Endodermal cell (in vitro differentiated cells): ENCODE measurements around the gene NMRK2. TPM values are rescaled to one million over a fixed set of nuclear protein-coding genes. Genes with fewer than 3 reads are reported as not detected.

Experiments
- DNase-seq: peaks from one replicate; pipeline ENCODE4 v3.0.0-alpha.2; 2017
- H3K27ac ChIP-seq: 2 replicates; pipeline ENCODE4 v1.5.1; 2013; ENCODE audit warnings: mild to moderate bottlenecking, low read depth, low read length, moderate library complexity
- H3K27me3 ChIP-seq: 2 replicates; pipeline ENCODE4 v1.6.1; 2013; ENCODE audit warnings: mild to moderate bottlenecking, low read length, moderate library complexity; ENCODE audit not compliant: insufficient read depth, control insufficient read depth, poor library complexity, severe bottlenecking
- H3K36me3 ChIP-seq: 2 replicates; pipeline ENCODE4 v1.7.0; 2013; ENCODE audit warnings: mild to moderate bottlenecking, low read length, moderate library complexity; ENCODE audit not compliant: control insufficient read depth, insufficient read depth
- H3K4me1 ChIP-seq: one replicate; pipeline ENCODE4 v1.7.0; 2013; ENCODE audit warnings: low read length; ENCODE audit not compliant: control insufficient read depth, insufficient read depth
- H3K4me3 ChIP-seq: 2 replicates; pipeline ENCODE4 v1.5.1; 2013; ENCODE audit warnings: mild to moderate bottlenecking, low read length, moderate library complexity
- H3K9ac ChIP-seq: 2 replicates; pipeline ENCODE4 v1.6.1; 2013; ENCODE audit warnings: mild to moderate bottlenecking, low read length, moderate library complexity; ENCODE audit not compliant: poor library complexity, severe bottlenecking; ENCODE audit errors: extremely low read depth
- H3K9me3 ChIP-seq: 2 replicates; pipeline ENCODE4 v1.6.1; 2013; ENCODE audit warnings: mild to moderate bottlenecking, low read length, moderate library complexity; ENCODE audit not compliant: control insufficient read depth
- H3K27ac Mint-ChIP-seq: 2 replicates; pipeline ENCODE4 v1.8.0; 2020; ENCODE audit warnings: mixed read lengths
- H3K27me3 Mint-ChIP-seq: 2 replicates; pipeline ENCODE4 v1.8.0; 2021; ENCODE audit warnings: mild to moderate bottlenecking, mixed read lengths; ENCODE audit not compliant: insufficient read depth
- H3K36me3 Mint-ChIP-seq: 2 replicates; pipeline ENCODE4 v1.8.0; 2020; ENCODE audit warnings: low read depth, mixed read lengths
- H3K4me1 Mint-ChIP-seq: 2 replicates; pipeline ENCODE4 v1.8.0; 2020; ENCODE audit warnings: mixed read lengths
- H3K4me3 Mint-ChIP-seq: 2 replicates; pipeline ENCODE4 v1.8.0; 2020; ENCODE audit warnings: mild to moderate bottlenecking, moderate library complexity, mixed read lengths
- H3K9me3 Mint-ChIP-seq: 2 replicates; pipeline ENCODE4 v1.8.0; 2020; ENCODE audit warnings: mild to moderate bottlenecking, mixed read lengths
- CTCF ChIP-seq: fragments of 200-600 bp; sonication (generic); conservative IDR thresholded peaks from 2 replicates; pipeline ENCODE4 v1.5.0; 2021; ENCODE audit warnings: antibody characterized with exemption, mild to moderate bottlenecking
- WGBS, 2 experiments: methylation state at CpG; one replicate each; pipeline versions ENCODE4 v1.1.5 to v1.1.7; 2013; ENCODE audit warnings: missing lambda C conversion rate in 2 of 2, mixed read lengths in 1 of 2; ENCODE audit not compliant: insufficient coverage in 1 of 2, insufficient read length in 1 of 2; 5-methylcytosine and 5-hydroxymethylcytosine counted together
- total RNA-seq, 2 donors: library from RNA; stranded (reverse); fragmentation: NEBNext Ultra II Directional in 1 of 2; extraction: Animal tissue kit (Norgen Biotek cat#: 25700) in 1 of 2; gene quantifications; 2 replicates in 1 of 2; 3 replicates in 1 of 2; pipeline ENCODE4 v1.2.1, GENCODE V29; 2021

Gene NMRK2
- total RNA-seq, 2 donors from 2014 or later, result 22.1 to 36.4 TPM

- no peak overlapping the region for H3K4me3 ChIP-seq
- H3K4me1 ChIP-seq, result no peaks in the 10 kb centered on the region
- Mint-ChIP-seq H3K27ac (no peak overlapping the region), H3K4me1 (no peaks in the 10 kb centered on the region), H3K27me3 (no peaks in the 10 kb centered on the region), H3K9me3 (peaks cover 5% of the 10 kb centered on the region), H3K36me3 (peaks cover 5% of the 10 kb centered on the region), H3K4me3 (no peak overlapping the region)
- no peaks in the 10 kb centered on the region for H3K27me3 ChIP-seq
- DNase-seq, result no peak
- TF ChIP-seq CTCF, result no peak
- H3K27ac ChIP-seq, result no peak overlapping the region
- peaks cover 5% of the 10 kb centered on the region for H3K9me3 ChIP-seq
- no peaks in the 10 kb centered on the region for H3K36me3 ChIP-seq
- H3K9ac ChIP-seq, result no peak overlapping the region
Measured at GRCh38 chr19:3923096-3923758, 9.6 kb upstream of the NMRK2 start.

DNA sequence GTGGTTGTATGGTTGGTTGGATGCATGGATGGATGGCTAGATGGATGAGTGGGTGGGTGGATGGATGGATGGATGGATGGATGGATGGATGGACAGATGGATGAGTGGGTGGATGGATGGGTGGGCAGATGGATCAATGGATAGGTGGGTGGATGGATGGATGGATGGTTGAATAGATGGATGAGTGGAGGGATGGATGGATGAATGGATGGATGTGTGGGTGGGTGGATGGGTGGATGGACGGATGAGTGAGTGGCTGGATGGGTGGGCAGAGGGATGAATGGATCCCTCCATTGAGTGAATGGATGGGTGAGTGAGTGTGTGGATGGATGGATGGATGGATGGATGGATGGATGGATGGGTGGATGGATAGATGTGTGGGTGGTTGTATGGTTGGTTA is 9.0 kb upstream of the NMRK2 start:
- Mint-ChIP-seq H3K36me3 (peaks cover 3% of the 10 kb centered on the region), H3K27me3 (no peaks in the 10 kb centered on the region), H3K4me3 (no peak overlapping the region), H3K4me1 (no peaks in the 10 kb centered on the region), H3K9me3 (peaks cover 5% of the 10 kb centered on the region), H3K27ac (no peak overlapping the region)
- H3K27me3 ChIP-seq, result no peaks in the 10 kb centered on the region
- TF ChIP-seq CTCF, result no peak
- H3K4me1 ChIP-seq, result no peaks in the 10 kb centered on the region
- no peak for DNase-seq
- no peak overlapping the region for H3K4me3 ChIP-seq
- H3K27ac ChIP-seq, result no peak overlapping the region
- peaks cover 5% of the 10 kb centered on the region for H3K9me3 ChIP-seq
- no peak overlapping the region for H3K9ac ChIP-seq
- 71% methylated on average over 1 of the region's 1 CpG; no CpG with 5 or more reads in 1 of the 2 experiments for WGBS, 2 experiments
- no peaks in the 10 kb centered on the region for H3K36me3 ChIP-seq

DNA sequence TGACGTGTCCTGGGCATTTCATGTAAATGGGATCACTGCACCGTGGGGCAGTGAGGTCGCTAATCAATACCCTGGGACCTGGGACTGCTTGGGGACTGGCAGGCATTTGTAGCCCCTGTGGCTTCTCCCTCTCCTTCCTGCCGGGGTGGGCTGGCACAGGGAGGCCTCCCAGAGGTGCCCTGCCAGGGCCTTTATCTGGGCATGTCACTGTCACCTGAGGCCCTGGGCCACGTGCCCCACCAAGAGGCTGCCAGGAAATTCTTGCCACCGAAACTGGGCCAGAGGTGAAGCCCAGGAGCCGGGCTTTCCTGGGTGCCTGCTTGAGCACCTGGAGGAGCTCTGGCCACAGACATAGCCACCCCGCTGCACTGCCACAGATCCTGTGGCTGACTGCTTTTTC is 1.8 kb upstream of the NMRK2 start:
- H3K27me3 Mint-ChIP-seq, result no peaks in the 10 kb centered on the region
- no peaks in the 10 kb centered on the region for H3K9me3 ChIP-seq
- H3K9me3 Mint-ChIP-seq, result no peaks in the 10 kb centered on the region
- no peaks in the 10 kb centered on the region for H3K4me1 Mint-ChIP-seq
- WGBS, 2 experiments, result 88 to 93% methylated on average over 7 to 8 of the region's 8 CpGs
- no peaks in the 10 kb centered on the region for H3K36me3 ChIP-seq
- H3K4me1 ChIP-seq, result no peaks in the 10 kb centered on the region
- no peak overlapping the region for H3K4me3 ChIP-seq
- H3K27ac Mint-ChIP-seq, result no peak overlapping the region
- no peak overlapping the region for H3K9ac ChIP-seq
- no peak overlapping the region for H3K27ac ChIP-seq
- no peak for TF ChIP-seq CTCF
- H3K27me3 ChIP-seq, result no peaks in the 10 kb centered on the region
- H3K4me3 Mint-ChIP-seq, result no peak overlapping the region
- H3K36me3 Mint-ChIP-seq, result no peaks in the 10 kb centered on the region
- DNase-seq, result no peak
